ENCODE data around the gene MYO18B.

Gene MYO18B

GRCh38 chr22:25714739-25715138 is 27.2 kb upstream of the MYO18B start:
- Histone ChIP-seq H3K4me3 (ENCODE audit: low read length in 2 of 2) (no peak overlapping the region), H3K4me1 (ENCODE audit: control insufficient read depth, insufficient read depth, low read length) (no peaks in the 10 kb centered on the region)

GRCh38 chr22:25716637-25717036 is 25.4 kb upstream of the MYO18B start:
- Histone ChIP-seq H3K9me3 (ENCODE audit: control insufficient read depth in 2 of 2, low read length in 2 of 2) (no peaks in the 10 kb centered on the region), H3K36me3 (ENCODE audit: control insufficient read depth in 2 of 2, insufficient read depth in 2 of 2, low read length in 2 of 2) (peaks cover 0 to 2% of the 10 kb centered on the region in 2 donors), H3K27me3 (ENCODE audit: control insufficient read depth in 1 of 2, insufficient read depth in 2 of 2, low read length in 2 of 2) (no peaks in the 10 kb centered on the region), H3K9ac (ENCODE audit: low read length in 2 of 2) (no peak overlapping the region), H3K4me3 (ENCODE audit: low read length in 2 of 2) (no peak overlapping the region), H3K4me1 (ENCODE audit: control insufficient read depth, insufficient read depth, low read length) (no peaks in the 10 kb centered on the region), H3K27ac (ENCODE audit: low read length) (no peak overlapping the region)

More at GRCh38 chr22:25714739-25715138, 27.2 kb upstream of the MYO18B start:
- H3K36me3 ChIP-seq (ENCODE audit: control insufficient read depth in 2 of 2, insufficient read depth in 2 of 2, low read length in 2 of 2): peaks cover 0 to 2% of the 10 kb centered on the region in 2 donors
- H3K27ac ChIP-seq (ENCODE audit: low read length): no peak overlapping the region
- no peaks in the 10 kb centered on the region for H3K9me3 ChIP-seq (ENCODE audit: control insufficient read depth in 2 of 2, low read length in 2 of 2)
- no peaks in the 10 kb centered on the region for H3K27me3 ChIP-seq (ENCODE audit: control insufficient read depth in 1 of 2, insufficient read depth in 2 of 2, low read length in 2 of 2)
- H3K9ac ChIP-seq (ENCODE audit: low read length in 2 of 2): no peak overlapping the region

GRCh38 chr22:25718135-25718840 is 23.7 kb upstream of the MYO18B start:
- Histone ChIP-seq H3K27ac (ENCODE audit: low read length) (no peak overlapping the region), H3K4me1 (ENCODE audit: control insufficient read depth, insufficient read depth, low read length) (no peaks in the 10 kb centered on the region), H3K27me3 (ENCODE audit: control insufficient read depth in 1 of 2, insufficient read depth in 2 of 2, low read length in 2 of 2) (no peaks in the 10 kb centered on the region), H3K9ac (ENCODE audit: low read length in 2 of 2) (no peak overlapping the region), H3K36me3 (ENCODE audit: control insufficient read depth in 2 of 2, insufficient read depth in 2 of 2, low read length in 2 of 2) (peaks cover 0 to 4% of the 10 kb centered on the region in 2 donors), H3K9me3 (ENCODE audit: control insufficient read depth in 2 of 2, low read length in 2 of 2) (no peaks in the 10 kb centered on the region), H3K4me3 (ENCODE audit: low read length in 2 of 2) (no peak overlapping the region)

- H3K9me3 ChIP-seq (ENCODE audit: control insufficient read depth in 2 of 2, low read length in 2 of 2): no peaks in the 10 kb centered on the region
- H3K27ac ChIP-seq (ENCODE audit: low read length): no peak overlapping the region
- H3K36me3 ChIP-seq (ENCODE audit: control insufficient read depth in 2 of 2, insufficient read depth in 2 of 2, low read length in 2 of 2): peaks cover 0 to 4% of the 10 kb centered on the region in 2 donors
- no peak overlapping the region for H3K4me3 ChIP-seq (ENCODE audit: low read length in 2 of 2)
- H3K4me1 ChIP-seq (ENCODE audit: control insufficient read depth, insufficient read depth, low read length): no peaks in the 10 kb centered on the region
- H3K9ac ChIP-seq (ENCODE audit: low read length in 2 of 2): no peak overlapping the region
- H3K27me3 ChIP-seq (ENCODE audit: control insufficient read depth in 1 of 2, insufficient read depth in 2 of 2, low read length in 2 of 2): no peaks in the 10 kb centered on the region
Measured at GRCh38 chr22:25722223-25722622, 19.8 kb upstream of the MYO18B start.

- Histone ChIP-seq H3K36me3 (ENCODE audit: control insufficient read depth in 2 of 2, insufficient read depth in 2 of 2, low read length in 2 of 2) (peaks cover 0 to 4% of the 10 kb centered on the region in 2 donors), H3K27me3 (ENCODE audit: control insufficient read depth in 1 of 2, insufficient read depth in 2 of 2, low read length in 2 of 2) (no peaks in the 10 kb centered on the region), H3K27ac (ENCODE audit: low read length) (no peak overlapping the region), H3K4me3 (ENCODE audit: low read length in 2 of 2) (no peak overlapping the region), H3K4me1 (ENCODE audit: control insufficient read depth, insufficient read depth, low read length) (no peaks in the 10 kb centered on the region), H3K9me3 (ENCODE audit: control insufficient read depth in 2 of 2, low read length in 2 of 2) (no peaks in the 10 kb centered on the region), H3K9ac (ENCODE audit: low read length in 2 of 2) (no peak overlapping the region)
Measured at GRCh38 chr22:25722626-25723025, 19.4 kb upstream of the MYO18B start.

GRCh38 chr22:25726241-25726640 is 15.7 kb upstream of the MYO18B start:
- H3K27ac ChIP-seq (ENCODE audit: low read length): no peak overlapping the region
- H3K36me3 ChIP-seq (ENCODE audit: control insufficient read depth in 2 of 2, insufficient read depth in 2 of 2, low read length in 2 of 2): peaks cover 0 to 2% of the 10 kb centered on the region in 2 donors
- H3K4me3 ChIP-seq (ENCODE audit: low read length in 2 of 2): no peak overlapping the region
- H3K27me3 ChIP-seq (ENCODE audit: control insufficient read depth in 1 of 2, insufficient read depth in 2 of 2, low read length in 2 of 2): no peaks in the 10 kb centered on the region
- H3K9me3 ChIP-seq (ENCODE audit: control insufficient read depth in 2 of 2, low read length in 2 of 2): no peaks in the 10 kb centered on the region
- no peak overlapping the region for H3K9ac ChIP-seq (ENCODE audit: low read length in 2 of 2)
- H3K4me1 ChIP-seq (ENCODE audit: control insufficient read depth, insufficient read depth, low read length): no peaks in the 10 kb centered on the region

- Histone ChIP-seq H3K4me1 (ENCODE audit: control insufficient read depth, insufficient read depth, low read length) (no peaks in the 10 kb centered on the region), H3K9me3 (ENCODE audit: control insufficient read depth in 2 of 2, low read length in 2 of 2) (no peaks in the 10 kb centered on the region)
Measured at GRCh38 chr22:25728071-25728470, 13.9 kb upstream of the MYO18B start.

GRCh38 chr22:25729016-25729995 is 12.7 kb upstream of the MYO18B start:
- Histone ChIP-seq H3K9me3 (ENCODE audit: control insufficient read depth in 2 of 2, low read length in 2 of 2) (no peaks in the 10 kb centered on the region), H3K27me3 (ENCODE audit: control insufficient read depth in 1 of 2, insufficient read depth in 2 of 2, low read length in 2 of 2) (peaks cover 0 to 3% of the 10 kb centered on the region in 2 donors), H3K4me1 (ENCODE audit: control insufficient read depth, insufficient read depth, low read length) (no peaks in the 10 kb centered on the region), H3K27ac (ENCODE audit: low read length) (no peak overlapping the region), H3K36me3 (ENCODE audit: control insufficient read depth in 2 of 2, insufficient read depth in 2 of 2, low read length in 2 of 2) (no peaks in the 10 kb centered on the region), H3K4me3 (ENCODE audit: low read length in 2 of 2) (no peak overlapping the region), H3K9ac (ENCODE audit: low read length in 2 of 2) (no peak overlapping the region)

More at GRCh38 chr22:25728071-25728470, 13.9 kb upstream of the MYO18B start:
- peaks cover 0 to under 1% of the 10 kb centered on the region in 2 donors for H3K36me3 ChIP-seq (ENCODE audit: control insufficient read depth in 2 of 2, insufficient read depth in 2 of 2, low read length in 2 of 2)
- no peak overlapping the region for H3K27ac ChIP-seq (ENCODE audit: low read length)
- no peak overlapping the region for H3K9ac ChIP-seq (ENCODE audit: low read length in 2 of 2)
- H3K27me3 ChIP-seq (ENCODE audit: control insufficient read depth in 1 of 2, insufficient read depth in 2 of 2, low read length in 2 of 2): peaks cover 0 to 2% of the 10 kb centered on the region in 2 donors
- no peak overlapping the region for H3K4me3 ChIP-seq (ENCODE audit: low read length in 2 of 2)

- Histone ChIP-seq H3K4me3 (ENCODE audit: low read length in 2 of 2) (no peak overlapping the region), H3K4me1 (ENCODE audit: control insufficient read depth, insufficient read depth, low read length) (no peaks in the 10 kb centered on the region), H3K27ac (ENCODE audit: low read length) (no peak overlapping the region), H3K9ac (ENCODE audit: low read length in 2 of 2) (no peak overlapping the region), H3K27me3 (ENCODE audit: control insufficient read depth in 1 of 2, insufficient read depth in 2 of 2, low read length in 2 of 2) (peaks cover 0 to 5% of the 10 kb centered on the region in 2 donors), H3K9me3 (ENCODE audit: control insufficient read depth in 2 of 2, low read length in 2 of 2) (no peaks in the 10 kb centered on the region), H3K36me3 (ENCODE audit: control insufficient read depth in 2 of 2, insufficient read depth in 2 of 2, low read length in 2 of 2) (no peaks in the 10 kb centered on the region)
Measured at GRCh38 chr22:25735650-25736049, 6.3 kb upstream of the MYO18B start.

GRCh38 chr22:25736378-25737011 is 5.5 kb upstream of the MYO18B start:
- no peak overlapping the region for H3K9ac ChIP-seq (ENCODE audit: low read length in 2 of 2)
- H3K27ac ChIP-seq (ENCODE audit: low read length): no peak overlapping the region
- H3K4me1 ChIP-seq (ENCODE audit: control insufficient read depth, insufficient read depth, low read length): no peaks in the 10 kb centered on the region
- no peaks in the 10 kb centered on the region for H3K9me3 ChIP-seq (ENCODE audit: control insufficient read depth in 2 of 2, low read length in 2 of 2)
- H3K27me3 ChIP-seq (ENCODE audit: control insufficient read depth in 1 of 2, insufficient read depth in 2 of 2, low read length in 2 of 2): peaks cover 0 to 5% of the 10 kb centered on the region in 2 donors
- H3K4me3 ChIP-seq (ENCODE audit: low read length in 2 of 2): no peak overlapping the region
- H3K36me3 ChIP-seq (ENCODE audit: control insufficient read depth in 2 of 2, insufficient read depth in 2 of 2, low read length in 2 of 2): no peaks in the 10 kb centered on the region

Data from stomach smooth muscle (tissue), 2 donors.